Heart right ventricle (tissue), 16 donors: ENCODE data around the gene TEC. TPM values are rescaled to one million over a fixed set of nuclear protein-coding genes. Genes with fewer than 3 reads are reported as not detected.
A peak's percentile ranks its signal among the peaks of the same experiment; 100 is the strongest.

ENCODE experiments used
- ATAC-seq, 8 donors: fragments of 200-7000 bp; cut with Tn5 transposase; one replicate each; pipeline ENCODE4 v1.9.1; 2020; ENCODE audit warnings: mild to moderate bottlenecking in 8 of 8, moderate library complexity in 8 of 8, moderate number of reproducible peaks in 1 of 8
- DNase-seq, 2 donors: peaks; one replicate each; pipeline ENCODE4 v3.0.0-alpha.2; 2020
- H3K27ac ChIP-seq, 10 donors: fragments of 200-600 bp; sonication (generic) in 2 of 10; one replicate each; pipeline versions ENCODE4 v1.5.0 to v1.8.0; 2020 to 2022; ENCODE audit warnings: mild to moderate bottlenecking in 3 of 10
- H3K27me3 ChIP-seq, 7 donors: fragments of 200-600 bp; one replicate each; pipeline ENCODE4 v1.8.0; 2021 to 2022; ENCODE audit warnings: mild to moderate bottlenecking in 2 of 7
- H3K36me3 ChIP-seq, 9 donors: fragments of 200-600 bp; sonication (generic) in 1 of 9; one replicate each; pipeline versions ENCODE4 v1.5.0 to v1.8.0; 2020 to 2022; ENCODE audit warnings: mild to moderate bottlenecking in 2 of 9
- H3K4me1 ChIP-seq, 9 donors: fragments of 200-600 bp; sonication (generic) in 1 of 9; one replicate each; pipeline versions ENCODE4 v1.5.0 to v1.8.0; 2020 to 2022; ENCODE audit warnings: mild to moderate bottlenecking in 4 of 9
- H3K4me3 ChIP-seq, 10 donors: fragments of 200-600 bp; sonication (generic) in 2 of 10; one replicate each; pipeline versions ENCODE4 v1.5.0 to v1.8.0; 2020 to 2022; ENCODE audit warnings: mild to moderate bottlenecking in 7 of 10, moderate library complexity in 2 of 10
- H3K9me3 ChIP-seq, 11 donors: fragments of 200-600 bp in 10 of 11; sonication (generic) in 2 of 11; one replicate each; pipeline versions ENCODE4 v1.5.0 to v1.8.0; 2013 to 2022; ENCODE audit warnings: mild to moderate bottlenecking in 2 of 11, control low read depth in 1 of 11, moderate library complexity in 1 of 11
- WGBS, 2 donors: extraction: QIAGEN DNeasy Blood & Tissue Kit; methylation state at CpG; one replicate each; pipeline ENCODE4 v1.1.7; 2013; ENCODE audit warnings: inconsistent platforms in 1 of 2; 5-methylcytosine and 5-hydroxymethylcytosine counted together
- intact Hi-C, 10 donors: fragments of 100-400 bp; cut with DNase I; formaldehyde crosslinking; loops; one replicate each; pipeline versions ENCODE4 v1.11.1 to v1.14.2; 2022
- polyA plus RNA-seq, 2 donors: library from polyadenylated mRNA; stranded (reverse); fragments of 200-250 nt; gene quantifications; one replicate each; pipeline ENCODE4 v1.2.3, GENCODE V29; 2013
- total RNA-seq, 10 donors: library from RNA; stranded (reverse); fragmentation: NEBNext Ultra II Directional in 3 of 10; extraction: Animal tissue kit (Norgen Biotek cat#: 25700) in 3 of 10; gene quantifications; one replicate each; pipeline versions ENCODE4 v1.2.1 to v1.2.4, GENCODE V29; 2021 to 2023
- TF ChIP-seq, protein P1 (sequence below), 9 donors: fragments of 200-600 bp; sonication (generic) in 2 of 9; IDR thresholded peaks; one replicate each; pipeline versions ENCODE4 v1.5.0 to v1.8.0; 2021 to 2022; ENCODE audit warnings: antibody characterized with exemption in 9 of 9, mild to moderate bottlenecking in 5 of 9, moderate library complexity in 1 of 9
- donor health status: Arrhythmogenic right ventricular cardiomyopathy.
- donor health status: ischemic (EF 13 %, LVEDD 7.1; RV severe dilation, severe dysfunction).
- donor health status: healthy with polysubstance abuse.
- donor health status: DM: no; HTN: yes; CAD: no.
- donor health status: DM: no; HTN: no; CAD: no.
- donor health status: ischemic (EF 25% LVEDD 6.9; RV normal size, moderate dysfunction).
- donor health status: ischemic (EF 25% LVEDD 5.7; RV mildly dilated, moderate dysfunction).
- donor health status: healthy.
- donor health status: DM: yes; HTN: yes; CAD: no.
- donor health status: Ischemic cardiomyopathy.
- donor health status: ischemic (EF 35%, LVEDD 5.7; RV mildly dilated, moderate dysfunction).
- donor health status: nonischemic (EF 11% LVEDD 7.7; RV severe dilation, severe dysfunction).
- donor health status: DM: yes; HTN: yes; CAD: no.
- donor health status: PGD.
- donor health status: ischemic (EF 29% LVEDD 5.4; RV normal size, mild dysfunction).
- donor health status: nonischemic (EF 23%, LVEDD 6.1; RV moderate dilation, normal function).

The TEC gene
- total and polyA plus RNA-seq, 12 donors, result 1.0 to 3.6 (median 2.2) TPM

GRCh38 chr4:48129307-48130014, 140.2 kb downstream of the TEC start:
- 34 to 39% methylated on average over 9 of the region's 9 CpGs for WGBS, 2 donors
- peak in 4 of 8 donors; percentile 12 to 58 (median 22) for ATAC-seq
- no peaks in the 10 kb centered on the region for H3K27me3 ChIP-seq
- peak overlapping the region in 5 of 10 donors; percentile 29 to 73 (median 49) for H3K27ac ChIP-seq
- peaks cover 0 to 61% (median 21%) of the 10 kb centered on the region in 9 donors for H3K4me1 ChIP-seq
- intact Hi-C loops, result loop anchor here in 7 of 10 donors (1.0 to 10.0 kb wide), 4 partner anchors 11 to 418 kb away; no protein-coding TSS in a partner anchor
- no peaks in the 10 kb centered on the region for H3K9me3 ChIP-seq
- peak in 1 of 2 donors; percentile 33 for DNase-seq
- no peak overlapping the region for H3K4me3 ChIP-seq
- TF ChIP-seq, protein P1, sequence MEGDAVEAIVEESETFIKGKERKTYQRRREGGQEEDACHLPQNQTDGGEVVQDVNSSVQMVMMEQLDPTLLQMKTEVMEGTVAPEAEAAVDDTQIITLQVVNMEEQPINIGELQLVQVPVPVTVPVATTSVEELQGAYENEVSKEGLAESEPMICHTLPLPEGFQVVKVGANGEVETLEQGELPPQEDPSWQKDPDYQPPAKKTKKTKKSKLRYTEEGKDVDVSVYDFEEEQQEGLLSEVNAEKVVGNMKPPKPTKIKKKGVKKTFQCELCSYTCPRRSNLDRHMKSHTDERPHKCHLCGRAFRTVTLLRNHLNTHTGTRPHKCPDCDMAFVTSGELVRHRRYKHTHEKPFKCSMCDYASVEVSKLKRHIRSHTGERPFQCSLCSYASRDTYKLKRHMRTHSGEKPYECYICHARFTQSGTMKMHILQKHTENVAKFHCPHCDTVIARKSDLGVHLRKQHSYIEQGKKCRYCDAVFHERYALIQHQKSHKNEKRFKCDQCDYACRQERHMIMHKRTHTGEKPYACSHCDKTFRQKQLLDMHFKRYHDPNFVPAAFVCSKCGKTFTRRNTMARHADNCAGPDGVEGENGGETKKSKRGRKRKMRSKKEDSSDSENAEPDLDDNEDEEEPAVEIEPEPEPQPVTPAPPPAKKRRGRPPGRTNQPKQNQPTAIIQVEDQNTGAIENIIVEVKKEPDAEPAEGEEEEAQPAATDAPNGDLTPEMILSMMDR (IDR thresholded peaks at IDR 0.05), result peak in 3 of 9 donors; percentile 5 to 11 (median 10)
- no peaks in the 10 kb centered on the region for H3K36me3 ChIP-seq

GRCh38 chr4:48127682-48128404, 141.8 kb downstream of the TEC start:
- peak overlapping the region in 5 of 10 donors; percentile 13 to 32 (median 16) for H3K4me3 ChIP-seq
- intact Hi-C loops, result loop anchor here in 4 of 10 donors (5.0 to 10.0 kb wide), 3 partner anchors 147 to 419 kb away; no protein-coding TSS in a partner anchor
- H3K27ac ChIP-seq, result peak overlapping the region in 7 of 10 donors; percentile 25 to 72 (median 42)
- TF ChIP-seq, protein P1 (IDR thresholded peaks at IDR 0.05), result peak; percentile 30 to 70 (median 60)
- peak; percentile 67 to 91 (median 84) for ATAC-seq
- H3K36me3 ChIP-seq, result no peaks in the 10 kb centered on the region
- peak; percentile 34 to 70 for DNase-seq
- no peaks in the 10 kb centered on the region for H3K27me3 ChIP-seq
- H3K4me1 ChIP-seq, result peaks cover 0 to 51% (median 18%) of the 10 kb centered on the region in 9 donors
- no peaks in the 10 kb centered on the region for H3K9me3 ChIP-seq
- WGBS, 2 donors, result 11 to 13% methylated on average over 13 of the region's 13 CpGs

DNA sequence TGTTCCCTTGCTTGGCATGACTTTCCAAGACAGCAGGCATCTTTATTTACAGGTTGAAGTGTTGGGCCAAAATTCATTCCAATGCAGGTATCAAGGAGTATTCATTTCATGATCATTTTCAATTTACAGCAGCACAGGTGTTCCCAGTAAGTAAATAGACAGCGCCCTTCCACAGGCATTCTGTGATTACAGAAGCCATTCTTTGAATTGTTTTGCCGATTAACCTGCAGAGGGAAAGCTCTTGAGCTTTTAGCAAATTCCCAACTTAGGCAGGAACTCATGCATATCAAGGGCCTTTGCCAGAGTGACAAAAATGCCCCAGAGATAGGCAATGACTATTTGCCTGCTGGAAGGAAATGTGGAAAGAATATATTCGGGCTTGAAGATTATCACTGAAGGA, 142.4 kb downstream of the TEC start:
- H3K4me3 ChIP-seq, result no peak overlapping the region
- DNase-seq (no peak), ATAC-seq (no peak)
- intact Hi-C loops, result loop anchor here in 4 of 10 donors (5.0 to 10.0 kb wide), 3 partner anchors 148 to 420 kb away; no protein-coding TSS in a partner anchor
- TF ChIP-seq, protein P1 (IDR thresholded peaks at IDR 0.05), result no peak
- 29 to 31% methylated on average over 3 of the region's 3 CpGs for WGBS, 2 donors
- H3K27me3 ChIP-seq, result no peaks in the 10 kb centered on the region
- peaks cover 0 to 51% (median 18%) of the 10 kb centered on the region in 9 donors for H3K4me1 ChIP-seq
- peak overlapping the region in 4 of 10 donors; percentile 15 to 72 (median 34) for H3K27ac ChIP-seq
- no peaks in the 10 kb centered on the region for H3K36me3 ChIP-seq
- no peaks in the 10 kb centered on the region for H3K9me3 ChIP-seq

DNA sequence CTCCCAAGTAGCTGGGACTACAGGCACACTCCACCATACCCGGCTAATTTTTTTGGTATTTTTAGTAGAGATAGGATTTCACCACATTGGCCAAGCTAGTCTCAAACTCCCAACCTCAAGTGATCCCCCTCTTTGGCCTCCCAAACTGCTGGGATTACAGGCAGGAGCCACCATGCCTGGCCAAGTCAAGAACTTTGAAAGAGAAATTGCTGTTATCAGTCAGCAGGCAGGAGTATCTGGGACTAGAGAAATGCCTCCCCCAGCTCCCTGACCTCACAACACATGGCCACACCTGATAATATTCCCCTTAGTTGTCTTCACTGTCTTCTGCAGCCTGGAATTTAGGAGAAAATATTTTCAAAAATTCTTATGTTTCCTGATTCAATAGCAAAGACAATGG, 143.0 kb downstream of the TEC start:
- Histone ChIP-seq H3K9me3 (no peaks in the 10 kb centered on the region), H3K36me3 (no peaks in the 10 kb centered on the region), H3K27ac (no peak overlapping the region), H3K4me1 (peaks cover 0 to 46% (median 18%) of the 10 kb centered on the region in 9 donors), H3K27me3 (no peaks in the 10 kb centered on the region), H3K4me3 (no peak overlapping the region)
- TF ChIP-seq, protein P1 (IDR thresholded peaks at IDR 0.05), result no peak
- intact Hi-C loops, result loop anchor here in 4 of 10 donors (5.0 to 10.0 kb wide), 3 partner anchors 148 to 421 kb away; no protein-coding TSS in a partner anchor
- ATAC-seq (no peak), DNase-seq (no peak)
- 75 to 98% methylated on average over 1 of the region's 1 CpG for WGBS, 2 donors
